RWPE1 (cell line): Measurements from ENCODE around the gene MRPS25.
A peak's percentile ranks its signal among the peaks of the same experiment; 100 is the strongest.

Source experiments
- CTCF ChIA-PET: fragments of 350-600 bp; sonication (Branson Sonifier 250); formaldehyde crosslinking; extraction: SDS; loops from one replicate; lab custom pipeline; 2021; lab: Yijun Ruan, JAX
- POLR2A ChIA-PET: fragments of 400-600 bp; formaldehyde crosslinking; extraction: SDS; loops from one replicate; lab custom pipeline; 2020; ENCODE audit warnings: antibody characterized with exemption; ENCODE audit not compliant: low non-redundant PET; lab: Yijun Ruan, JAX
- DNase-seq: peaks from one replicate; pipeline ENCODE4 v3.0.0; 2012; ENCODE audit warnings: low spot score
- H3K27ac ChIP-seq: fragments of 450-650 bp; 2 replicates; pipeline ENCODE4 v1.5.1; 2017
- TF ChIP-seq, protein P1 (sequence below): fragments of 450-650 bp; conservative IDR thresholded peaks from 2 replicates; pipeline ENCODE4 v1.5.1; 2017; ENCODE audit warnings: low read depth, mild to moderate bottlenecking

The MRPS25 gene

GRCh38 chr3:15108082-15108545 is 43.0 kb upstream of the MRPS25 start:
- CTCF ChIA-PET: interaction anchor here (0.6 to 1.7 kb wide), 8 partner anchors 25 to 1181 kb away, joined by 3 to 7 read pairs (median 4); no protein-coding TSS in a partner anchor
- POLR2A ChIA-PET: no interaction called here

DNA sequence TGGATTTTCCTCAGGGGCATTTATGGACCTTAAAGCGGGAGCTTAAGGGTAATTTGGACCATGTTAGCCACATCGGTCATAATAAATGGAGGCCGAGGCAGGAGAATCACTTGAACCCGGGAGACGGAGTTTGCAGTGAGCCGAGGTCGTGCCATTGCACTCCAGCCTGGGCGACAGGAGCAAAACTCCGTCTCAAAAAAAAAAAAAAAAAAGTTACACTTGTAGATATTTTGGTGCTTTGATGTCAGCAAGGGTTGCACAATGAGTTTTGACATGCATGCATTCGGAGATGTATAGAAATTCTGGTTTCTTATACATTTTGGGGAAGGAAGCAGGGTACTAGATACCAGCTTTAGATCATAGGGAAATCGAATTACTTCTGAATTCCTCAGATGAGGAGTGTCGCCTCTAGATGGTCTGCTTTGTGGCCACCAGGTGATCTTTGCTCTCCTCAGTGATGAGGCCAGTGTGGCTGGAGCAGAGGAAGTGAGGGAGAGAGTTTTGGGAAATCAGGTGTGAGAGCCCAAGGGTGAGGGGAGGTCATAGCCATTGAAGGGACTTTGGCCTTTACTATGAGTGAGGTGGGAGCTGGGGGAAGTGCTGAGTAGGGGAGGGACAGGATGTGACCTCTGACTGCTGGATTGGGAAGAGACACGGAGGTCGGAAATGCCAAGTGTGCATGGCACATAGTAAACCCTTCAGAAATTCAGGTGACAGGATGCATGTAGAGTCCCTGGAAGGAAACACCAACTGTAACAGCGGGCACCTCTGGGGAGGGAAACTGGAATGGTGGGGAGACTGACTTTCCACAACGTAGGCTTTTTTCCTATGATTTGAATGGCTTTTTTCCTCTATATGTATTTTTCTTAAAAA is 42.2 kb upstream of the MRPS25 start:
- POLR2A ChIA-PET: no interaction called here
- DNase-seq: no peak
- H3K27ac ChIP-seq: no peak overlapping the region

More at GRCh38 chr3:15108082-15108545, 43.0 kb upstream of the MRPS25 start:
- H3K27ac ChIP-seq: no peak overlapping the region
- TF ChIP-seq, protein P1, sequence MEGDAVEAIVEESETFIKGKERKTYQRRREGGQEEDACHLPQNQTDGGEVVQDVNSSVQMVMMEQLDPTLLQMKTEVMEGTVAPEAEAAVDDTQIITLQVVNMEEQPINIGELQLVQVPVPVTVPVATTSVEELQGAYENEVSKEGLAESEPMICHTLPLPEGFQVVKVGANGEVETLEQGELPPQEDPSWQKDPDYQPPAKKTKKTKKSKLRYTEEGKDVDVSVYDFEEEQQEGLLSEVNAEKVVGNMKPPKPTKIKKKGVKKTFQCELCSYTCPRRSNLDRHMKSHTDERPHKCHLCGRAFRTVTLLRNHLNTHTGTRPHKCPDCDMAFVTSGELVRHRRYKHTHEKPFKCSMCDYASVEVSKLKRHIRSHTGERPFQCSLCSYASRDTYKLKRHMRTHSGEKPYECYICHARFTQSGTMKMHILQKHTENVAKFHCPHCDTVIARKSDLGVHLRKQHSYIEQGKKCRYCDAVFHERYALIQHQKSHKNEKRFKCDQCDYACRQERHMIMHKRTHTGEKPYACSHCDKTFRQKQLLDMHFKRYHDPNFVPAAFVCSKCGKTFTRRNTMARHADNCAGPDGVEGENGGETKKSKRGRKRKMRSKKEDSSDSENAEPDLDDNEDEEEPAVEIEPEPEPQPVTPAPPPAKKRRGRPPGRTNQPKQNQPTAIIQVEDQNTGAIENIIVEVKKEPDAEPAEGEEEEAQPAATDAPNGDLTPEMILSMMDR: peak; percentile 84
- peak; percentile 72 for DNase-seq

DNA sequence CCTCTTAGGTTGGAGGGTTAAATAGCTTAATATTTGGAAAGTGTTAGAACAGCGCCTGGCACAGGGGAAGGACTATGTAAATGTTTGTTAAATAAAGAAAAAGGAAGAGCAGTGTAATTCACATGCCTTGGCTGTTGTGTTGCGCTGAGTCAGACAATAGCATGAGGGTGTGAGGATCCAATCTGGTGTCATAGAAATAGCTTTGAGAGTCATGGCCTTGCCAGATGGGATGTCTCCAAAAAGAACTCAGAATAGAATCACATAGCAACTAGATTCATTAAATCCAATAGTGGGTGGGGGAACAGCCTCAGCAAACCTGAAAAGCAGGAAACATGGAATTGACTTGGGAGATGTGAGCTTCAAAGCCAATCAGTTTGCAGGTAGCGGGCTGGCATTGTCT is 37.7 kb upstream of the MRPS25 start:
- DNase-seq: no peak
- H3K27ac ChIP-seq: peak overlapping the region; percentile 89

More for the DNA sequence above, 42.2 kb upstream of the MRPS25 start:
- TF ChIP-seq, protein P1: no peak
- CTCF ChIA-PET: interaction anchor here (0.6 to 1.7 kb wide), 5 partner anchors 24 to 907 kb away, joined by 3 to 7 read pairs (median 4); no protein-coding TSS in a partner anchor

GRCh38 chr3:15102256-15102655 is 37.1 kb upstream of the MRPS25 start:
- TF ChIP-seq, protein P1: no peak
- DNase-seq: peak; percentile 20
- ChIA-PET POLR2A (no interaction called here), CTCF (interaction anchor here (0.7 kb wide), 1 partner anchor 439 kb away, joined by 7 read pairs; no protein-coding TSS in a partner anchor)
- H3K27ac ChIP-seq: peak overlapping the region; percentile 89

More for the DNA sequence above, 37.7 kb upstream of the MRPS25 start:
- POLR2A ChIA-PET: no interaction called here
- CTCF ChIA-PET: no interaction called here
- TF ChIP-seq, protein P1: no peak

DNA sequence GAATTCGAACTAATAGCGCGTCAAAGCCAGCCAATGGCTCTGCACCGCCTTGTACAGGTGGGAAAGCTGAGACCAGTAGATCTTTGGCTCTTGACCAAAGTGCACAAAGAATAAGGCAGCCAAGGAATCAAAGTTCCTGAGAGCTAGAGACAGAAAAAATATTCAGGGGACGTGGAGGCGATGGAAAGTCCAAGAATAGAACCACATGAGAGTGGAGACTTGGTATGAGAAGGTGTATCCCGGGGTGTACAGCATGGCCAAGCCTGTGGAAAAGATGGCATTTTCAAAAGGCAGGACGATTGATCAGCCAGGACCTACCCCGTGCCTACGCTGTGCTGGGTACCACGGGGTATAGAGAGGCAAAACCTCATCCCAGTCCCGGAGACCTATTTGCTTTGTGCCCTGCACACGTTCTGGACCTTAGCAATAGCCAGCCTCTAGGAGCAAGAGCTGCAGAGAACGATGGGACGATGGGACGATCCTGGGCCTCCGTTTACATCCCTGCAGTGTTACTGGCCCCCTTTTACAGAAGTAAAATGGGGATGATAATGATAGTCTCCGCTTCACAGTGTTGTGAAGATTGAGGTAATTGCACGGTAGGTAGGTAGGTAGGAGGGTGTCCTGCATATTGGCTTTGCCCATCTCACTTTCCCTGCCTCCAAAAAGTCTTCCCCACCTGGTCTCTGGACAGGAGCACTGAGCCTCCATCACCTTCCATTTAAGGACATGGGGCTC is 34.4 kb upstream of the MRPS25 start:
- peak overlapping the region; percentile 74 for H3K27ac ChIP-seq
- TF ChIP-seq, protein P1: no peak
- POLR2A ChIA-PET: no interaction called here
- no peak for DNase-seq
- CTCF ChIA-PET: no interaction called here
